UCSD-AML1 (cell line): Measurements from ENCODE around the gene FRMD4A.

Experiments used
- DNase-seq: peaks from one replicate; lab custom pipeline; 2025; ENCODE audit not compliant: unreplicated experiment; lab: John Stamatoyannopoulos, UW

Gene FRMD4A

DNA sequence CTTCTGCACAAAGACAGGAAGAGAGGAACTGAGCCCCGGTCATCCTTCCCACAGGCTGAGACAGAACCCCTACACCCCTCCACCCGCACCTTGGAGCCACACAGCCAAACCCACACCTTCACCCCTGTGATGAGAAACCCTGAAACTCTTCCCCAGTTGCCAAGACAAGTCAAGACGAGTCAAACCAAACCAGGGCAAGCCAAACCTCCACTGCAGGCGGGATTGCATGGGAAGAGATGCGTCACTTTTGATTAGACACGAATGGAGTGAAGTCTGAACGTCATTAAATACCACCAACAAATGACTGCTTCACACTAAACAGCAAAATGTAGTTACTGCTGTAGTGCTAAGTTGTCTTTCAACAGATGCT is 670.2 kb downstream of the FRMD4A start:
- no peak for DNase-seq

DNA sequence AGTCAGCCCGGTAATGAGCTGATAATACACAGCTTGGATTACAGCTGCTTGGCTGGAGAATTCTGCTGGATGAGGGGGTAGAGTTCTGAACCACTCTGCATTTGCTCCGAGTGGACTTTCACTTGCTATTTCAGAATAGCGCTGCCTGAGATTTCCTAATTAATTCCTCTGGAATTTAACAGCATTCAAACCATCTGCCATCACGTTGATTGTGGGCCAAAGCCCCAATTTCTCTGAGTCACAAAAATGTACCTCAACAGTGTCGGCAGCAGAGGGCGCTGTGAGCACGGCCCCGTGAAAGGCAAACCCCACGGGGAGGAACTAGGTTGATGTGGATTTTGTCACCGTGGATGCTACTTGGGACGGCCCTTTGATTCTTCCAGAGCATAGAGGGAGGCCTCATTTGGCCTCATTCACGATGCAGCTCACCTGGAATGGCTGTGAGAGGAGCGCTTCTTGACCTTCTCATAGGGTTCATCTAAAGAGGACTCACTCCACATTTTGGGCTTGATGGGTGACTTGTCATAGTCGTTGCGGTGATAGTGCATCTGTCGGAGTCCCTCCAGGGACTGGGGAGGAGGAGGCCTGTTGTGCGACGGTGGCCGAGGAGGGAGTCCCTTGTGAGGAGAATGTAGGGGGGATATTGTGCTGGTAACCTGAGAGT is 670.7 kb downstream of the FRMD4A start:
- peak; percentile 74 for DNase-seq

DNA sequence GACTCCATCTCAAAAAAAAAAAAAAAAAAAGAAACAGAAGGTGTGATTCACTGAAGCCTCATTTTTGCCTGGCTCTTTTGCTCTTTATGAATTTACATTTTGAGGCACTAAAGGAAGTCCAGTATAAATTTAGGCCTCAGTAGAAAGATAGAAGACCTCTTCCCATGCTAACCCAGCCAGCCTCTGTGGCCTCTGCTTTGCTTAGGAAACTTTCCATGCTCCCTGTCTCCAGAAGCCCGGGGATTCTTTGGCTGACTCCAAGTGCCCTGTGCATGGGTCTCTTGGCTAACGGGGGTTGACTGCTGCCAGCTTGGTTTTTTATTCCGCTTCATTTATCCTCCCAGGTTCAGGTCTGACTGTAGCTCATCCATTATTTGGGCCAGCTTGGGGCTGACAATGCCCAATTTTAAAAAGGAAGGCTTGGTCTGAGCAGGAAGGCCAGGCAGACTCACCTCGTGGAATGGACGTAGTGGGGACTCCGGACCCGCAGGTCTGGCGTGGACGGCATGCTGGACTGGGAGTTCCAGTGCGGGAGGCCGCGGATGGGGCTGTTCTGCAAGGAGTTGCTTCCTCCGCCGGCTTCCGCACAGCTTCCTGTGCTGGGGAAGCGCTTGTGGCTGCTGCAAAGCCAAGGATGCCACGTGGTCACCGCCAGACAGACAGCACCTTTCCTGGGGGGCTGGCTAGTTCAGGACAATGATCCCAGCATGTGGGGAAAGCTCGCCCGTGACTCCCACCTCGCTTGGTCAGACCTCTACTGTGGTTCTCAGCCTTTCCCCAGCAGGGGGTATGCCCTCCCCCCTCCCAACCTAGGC is 671.6 kb downstream of the FRMD4A start:
- DNase-seq, result peak; percentile 75

DNA sequence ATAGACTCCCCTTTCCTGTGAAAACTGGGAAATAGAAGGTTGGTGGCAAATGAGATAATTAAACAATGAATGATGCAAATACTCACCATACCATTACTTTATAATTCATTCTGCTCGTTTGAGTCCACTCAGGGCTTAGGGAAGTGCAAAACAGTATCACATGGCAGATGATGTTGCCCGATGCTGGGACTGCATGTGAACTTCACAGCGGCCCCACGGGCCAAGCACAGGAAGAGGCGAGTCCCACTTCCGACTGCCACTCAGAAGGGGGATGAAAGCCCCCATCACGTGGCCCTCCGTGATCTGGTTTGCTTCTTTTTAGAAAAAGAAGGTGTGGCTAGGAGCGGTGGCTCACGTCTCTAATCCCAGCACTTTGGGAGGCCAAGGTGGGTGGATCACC is 672.5 kb downstream of the FRMD4A start:
- peak; percentile 60 for DNase-seq

DNA sequence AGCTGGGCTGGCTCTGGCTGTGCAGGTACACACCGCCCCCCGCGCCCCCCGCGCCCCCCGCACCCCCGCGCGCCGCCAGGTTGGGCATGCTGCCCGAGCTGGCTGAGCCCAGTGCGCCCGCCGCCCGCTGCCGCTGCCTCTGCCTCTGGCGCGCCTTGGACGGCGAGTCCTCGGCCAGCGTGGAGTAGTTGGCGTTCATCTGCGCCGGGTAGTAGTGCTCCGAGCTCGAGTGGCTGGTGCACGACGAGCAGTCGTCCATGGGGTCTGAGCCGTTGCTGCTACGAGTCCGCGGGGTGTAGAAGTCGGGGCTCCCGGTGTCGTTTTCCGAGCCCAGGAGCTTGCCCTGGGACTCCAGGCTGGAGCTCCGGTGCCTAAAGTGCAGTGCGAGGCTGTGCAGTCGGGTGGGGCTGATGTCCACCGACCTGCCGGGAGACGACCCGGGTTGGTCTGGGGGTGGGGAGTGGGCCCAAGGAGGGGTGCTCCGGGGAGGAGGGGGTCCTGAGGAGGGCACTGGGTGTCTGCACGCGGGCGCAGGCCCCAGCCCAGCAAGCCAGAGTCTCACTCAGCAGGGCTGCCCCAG is 673.5 kb downstream of the FRMD4A start:
- DNase-seq, result no peak

DNA sequence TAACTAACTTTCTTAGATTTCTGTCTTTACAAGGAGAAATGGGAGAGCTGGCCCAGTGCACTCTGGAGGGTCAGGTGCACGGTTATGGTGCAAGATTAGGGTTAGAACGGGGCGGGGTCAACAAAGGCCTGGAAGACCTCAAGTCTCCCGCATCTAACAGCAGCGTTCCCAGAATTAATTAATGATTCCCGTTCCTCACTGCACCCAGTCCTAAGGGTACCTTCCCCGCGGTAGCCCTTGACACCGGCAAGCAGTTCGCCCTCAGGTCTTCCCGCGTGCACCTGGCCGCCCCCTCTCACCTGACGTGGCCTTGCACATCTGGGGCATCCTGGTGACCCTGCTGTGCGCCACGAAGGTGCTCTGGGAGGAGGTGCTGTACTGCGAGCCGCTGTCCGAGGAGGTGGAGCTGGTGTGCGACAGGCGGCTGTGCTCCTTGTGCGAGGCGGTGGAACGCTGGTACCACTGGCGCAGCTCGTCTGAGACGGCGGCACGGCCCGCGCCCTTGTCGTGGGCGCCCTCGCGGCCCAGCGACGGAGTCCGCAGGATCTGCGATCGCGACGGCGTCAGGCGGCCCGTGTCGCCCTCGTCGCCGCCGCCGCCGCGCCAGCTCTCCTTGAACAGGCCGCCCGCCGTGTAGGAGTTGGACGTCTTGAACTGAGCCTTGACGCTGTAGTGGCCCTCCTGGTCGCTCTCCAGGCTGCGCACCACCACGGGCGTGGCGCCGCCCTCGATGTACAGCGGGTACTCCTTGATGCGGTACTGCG is 674.2 kb downstream of the FRMD4A start:
- no peak for DNase-seq

DNA sequence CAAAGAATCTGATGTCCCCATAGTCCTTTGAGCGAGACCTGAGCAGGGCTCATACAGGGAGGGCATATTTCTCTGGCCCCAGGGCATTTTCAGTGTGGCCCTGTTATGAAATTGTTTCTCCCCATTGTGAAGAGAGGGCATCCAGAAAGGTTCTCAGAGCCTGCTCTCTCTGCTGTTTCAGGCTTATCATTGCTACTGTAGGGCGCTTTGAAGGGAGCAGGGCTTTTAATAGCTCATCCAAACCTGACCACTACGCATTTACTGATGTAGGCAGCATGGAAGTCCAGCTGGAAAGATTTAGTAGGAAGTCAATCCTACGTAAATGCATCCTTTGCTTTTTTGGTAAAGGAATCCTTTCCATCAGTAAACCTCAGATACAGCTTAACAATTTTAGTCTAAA is 675.9 kb downstream of the FRMD4A start:
- no peak for DNase-seq

DNA sequence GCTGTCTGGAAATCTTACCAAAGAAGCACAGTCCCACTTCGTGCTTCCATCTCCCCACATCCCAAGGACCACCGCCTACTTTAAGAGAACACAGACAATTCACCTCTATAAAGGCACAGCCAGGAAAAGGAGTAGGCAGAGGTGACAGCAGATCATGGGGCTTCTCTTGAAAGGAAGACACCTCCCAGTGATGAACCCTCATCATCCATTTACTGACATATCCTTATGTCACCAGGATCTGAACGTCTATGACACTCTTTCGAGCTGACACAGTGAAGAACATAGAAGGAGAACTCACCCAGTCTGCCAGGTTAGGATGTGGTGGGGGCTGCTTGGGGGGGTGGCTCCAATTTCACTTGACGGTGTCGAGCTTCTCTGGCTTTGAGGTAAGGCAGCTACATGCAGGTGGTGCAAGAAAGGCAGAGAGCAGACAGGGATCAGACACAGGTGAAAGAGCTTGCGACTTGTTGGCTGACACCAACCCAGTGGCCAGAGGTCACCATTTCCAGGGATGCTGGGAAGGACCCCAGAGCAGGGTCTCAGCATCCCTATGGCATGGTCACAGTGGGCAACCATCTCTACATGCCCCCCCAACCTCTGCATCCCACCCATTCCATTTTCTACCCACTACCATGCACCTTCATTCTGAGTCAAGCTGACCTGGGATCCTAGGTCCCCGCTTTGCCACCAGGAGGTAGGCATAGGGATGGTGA is 676.5 kb downstream of the FRMD4A start:
- no peak for DNase-seq

DNA sequence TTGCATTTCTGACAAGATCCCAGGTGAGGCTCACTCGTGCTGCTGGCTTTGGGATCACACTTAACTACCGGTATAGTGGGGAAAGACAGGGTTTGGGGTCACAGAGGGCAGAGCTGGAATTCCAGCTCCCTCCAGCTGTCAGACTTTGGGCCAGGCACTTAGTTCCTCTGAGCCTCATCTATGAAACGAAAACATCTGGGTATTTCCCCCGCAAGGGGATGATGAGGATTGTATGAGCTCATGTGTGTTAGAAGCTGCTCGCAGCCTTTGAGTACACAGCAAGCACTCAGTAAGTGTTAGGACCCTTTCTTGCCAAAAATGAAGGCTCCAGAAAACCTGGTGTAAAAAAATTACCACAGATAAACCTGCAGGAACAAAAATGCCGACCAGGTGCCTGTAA is 677.9 kb downstream of the FRMD4A start:
- DNase-seq, result no peak

DNA sequence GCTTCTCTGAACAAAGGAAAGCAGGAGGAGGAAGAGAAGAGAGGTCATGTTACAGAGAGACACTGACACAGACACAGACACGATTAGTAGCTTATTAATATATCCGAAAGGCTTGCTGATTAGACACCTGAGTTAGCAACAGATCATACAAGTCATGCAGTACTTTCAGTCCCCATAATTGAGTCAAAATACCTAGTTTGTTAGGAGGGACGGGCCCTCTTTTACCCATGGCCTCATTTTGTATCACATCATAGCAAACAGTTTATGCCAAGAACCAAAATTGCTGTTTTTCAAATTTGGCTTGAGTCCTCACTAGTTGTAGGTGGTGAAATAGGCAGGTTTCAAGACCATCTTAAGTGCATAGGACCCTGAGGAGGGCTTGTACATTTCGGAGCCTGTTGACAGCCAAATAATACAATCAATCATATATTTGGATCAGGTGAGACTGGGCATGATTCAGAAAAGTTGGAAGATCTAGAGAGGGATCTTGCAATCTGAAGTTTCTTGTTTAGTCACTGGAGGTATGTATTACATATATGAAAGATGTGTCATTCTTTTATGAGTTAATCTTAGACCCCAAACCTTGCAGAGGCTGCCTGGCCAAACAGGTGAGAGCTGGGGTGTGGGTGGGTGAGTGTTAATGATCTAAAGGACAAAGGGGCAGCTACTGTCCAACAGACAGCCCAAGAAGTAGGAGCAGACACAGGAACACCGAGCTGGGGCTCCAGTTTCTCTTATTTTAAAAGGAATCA is 678.6 kb downstream of the FRMD4A start:
- no peak for DNase-seq

DNA sequence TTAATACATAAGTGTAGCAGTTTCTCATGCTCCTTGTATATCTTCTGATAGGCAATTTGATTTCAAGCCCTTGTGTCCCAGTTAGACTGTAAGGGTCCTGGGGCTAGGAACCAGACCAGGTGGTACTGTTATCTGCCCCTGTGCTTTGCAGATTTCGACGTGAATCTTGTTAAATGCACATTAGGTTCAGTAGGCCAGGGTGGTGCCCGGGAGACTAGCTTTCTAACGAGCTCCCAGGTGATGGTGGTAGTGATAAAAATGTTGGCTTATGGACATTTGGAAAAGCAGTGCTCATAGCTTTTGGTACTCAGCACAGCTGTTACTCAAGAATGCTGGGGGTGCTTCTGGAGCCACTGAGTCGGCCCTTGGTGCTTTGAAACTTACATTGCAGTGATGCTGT is 679.8 kb downstream of the FRMD4A start:
- DNase-seq, result no peak

DNA sequence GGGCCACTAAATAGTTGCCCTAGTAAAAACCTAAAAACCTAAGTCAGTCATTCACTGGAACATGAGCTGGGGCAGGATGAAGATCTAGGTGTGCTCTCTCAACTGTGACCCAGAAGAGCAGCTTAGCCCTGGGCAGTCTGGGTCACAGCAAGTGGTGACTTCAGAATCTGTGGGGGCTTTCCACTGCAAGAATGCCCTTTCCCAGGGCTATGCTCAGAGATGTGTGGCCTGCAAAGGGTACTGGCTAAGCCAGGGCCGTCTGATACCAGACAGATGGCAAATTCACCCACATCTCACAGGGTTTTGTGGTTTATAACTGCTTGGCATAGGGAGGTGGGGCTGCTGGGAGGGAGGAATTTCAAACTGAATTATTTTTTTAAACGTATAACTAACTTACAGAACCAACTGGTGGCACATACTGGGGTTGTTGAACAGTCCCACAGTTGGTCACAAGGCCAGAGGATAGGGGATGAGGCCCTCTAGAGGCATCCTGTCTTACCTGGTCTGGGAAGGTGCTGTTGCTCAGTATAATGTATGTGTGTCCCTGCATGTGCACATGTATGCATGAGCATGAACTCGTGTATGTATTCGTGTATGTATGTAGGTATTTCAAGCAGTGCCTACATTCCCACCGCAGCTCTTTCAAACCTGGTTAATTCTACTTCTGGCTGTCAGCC is 680.7 kb downstream of the FRMD4A start:
- DNase-seq, result no peak

DNA sequence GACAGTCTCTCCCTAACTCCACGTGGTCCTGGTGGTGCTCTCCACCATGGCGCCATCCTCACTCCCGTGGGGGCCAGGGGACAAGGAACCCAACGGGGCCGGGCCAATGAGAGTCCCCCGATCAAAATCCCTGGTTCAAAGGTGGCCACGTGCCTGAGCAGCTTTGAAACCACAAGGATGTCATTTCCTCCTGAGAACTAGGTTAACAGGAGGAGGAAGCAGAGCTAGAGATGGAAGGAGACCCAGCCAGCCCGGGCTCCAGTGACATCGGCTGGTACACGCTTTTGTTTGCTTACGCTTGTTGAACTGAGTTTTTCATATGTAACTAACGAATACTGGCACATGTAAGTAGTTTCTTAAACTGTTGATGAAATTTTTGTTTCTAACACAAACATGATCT is 682.3 kb downstream of the FRMD4A start:
- DNase-seq, result no peak

DNA sequence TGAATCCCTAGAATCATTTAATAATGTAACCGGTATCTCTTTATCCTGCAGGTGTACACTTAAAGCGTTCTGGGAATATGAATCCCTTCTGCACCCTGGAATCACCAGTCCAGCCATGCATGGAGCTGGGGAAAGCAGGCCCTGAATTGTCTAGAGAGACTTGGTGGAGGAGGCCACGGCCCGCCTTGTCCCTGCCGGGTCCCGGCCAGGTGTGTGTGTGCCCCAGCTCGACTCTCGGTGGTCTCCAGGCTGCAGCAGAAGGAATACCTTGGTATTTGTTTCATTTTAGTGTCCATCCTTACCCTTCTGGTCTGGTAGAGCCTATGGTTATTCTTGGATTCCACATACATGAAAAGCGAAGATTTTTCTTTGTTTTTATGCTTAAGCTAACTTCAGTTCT is 685.9 kb downstream of the FRMD4A start:
- DNase-seq, result no peak

DNA sequence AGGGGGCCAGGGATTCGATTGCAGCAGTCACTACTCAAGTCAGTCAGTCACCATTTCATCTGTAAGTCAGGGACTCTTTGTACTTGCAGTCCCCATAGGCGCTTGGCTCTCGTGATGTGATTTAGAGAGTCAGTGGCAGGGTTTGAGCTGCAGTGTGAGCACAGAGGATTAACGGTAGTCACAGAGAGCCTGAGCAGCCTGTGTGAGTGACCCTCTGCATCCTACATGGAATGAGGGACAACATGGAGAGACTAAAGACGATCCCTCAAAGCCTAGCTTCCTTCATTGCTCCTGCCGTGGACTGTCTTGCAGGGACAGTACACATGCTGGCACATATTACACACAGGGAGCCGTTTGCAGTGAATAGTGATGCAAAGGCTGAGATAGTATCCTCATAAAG is 687.7 kb downstream of the FRMD4A start:
- DNase-seq, result no peak

DNA sequence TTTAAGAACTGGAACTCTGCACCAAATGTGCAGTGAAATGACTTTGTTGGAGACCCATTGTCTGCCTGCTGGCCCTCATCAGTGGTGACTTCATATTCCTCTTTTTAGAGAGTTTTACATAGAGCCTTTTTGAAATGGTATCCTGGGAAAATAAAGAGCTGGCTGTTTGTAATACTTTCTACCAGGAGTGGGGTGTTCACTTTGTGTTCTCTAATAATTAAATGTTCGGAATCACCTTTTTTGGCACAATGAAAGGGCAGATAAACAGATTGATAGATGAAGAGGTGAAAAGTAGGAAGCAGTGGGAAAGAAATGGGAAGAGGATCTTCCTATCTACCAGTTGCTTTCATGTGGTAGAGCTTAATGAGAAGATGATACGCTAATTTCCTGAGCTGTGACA is 688.4 kb downstream of the FRMD4A start:
- no peak for DNase-seq

DNA sequence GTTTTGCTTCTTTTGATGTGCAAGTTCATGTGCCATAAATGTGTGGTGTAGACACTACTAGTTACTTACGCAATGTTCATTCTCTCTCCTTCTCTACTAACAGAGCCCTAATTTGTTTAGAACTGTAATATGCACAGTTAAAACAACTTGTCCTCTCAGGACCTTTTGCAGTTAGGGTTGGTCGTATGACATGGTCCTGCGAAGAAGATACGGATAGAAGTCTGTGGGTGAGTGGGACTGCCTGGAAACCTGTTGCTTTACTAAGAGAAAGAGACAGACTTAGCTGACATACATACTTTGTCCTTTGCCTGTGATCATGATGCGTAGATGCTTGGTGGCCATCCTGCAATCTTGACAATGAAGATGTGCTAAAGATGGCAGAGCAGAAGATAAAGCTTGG is 692.8 kb downstream of the FRMD4A start:
- DNase-seq, result no peak

DNA sequence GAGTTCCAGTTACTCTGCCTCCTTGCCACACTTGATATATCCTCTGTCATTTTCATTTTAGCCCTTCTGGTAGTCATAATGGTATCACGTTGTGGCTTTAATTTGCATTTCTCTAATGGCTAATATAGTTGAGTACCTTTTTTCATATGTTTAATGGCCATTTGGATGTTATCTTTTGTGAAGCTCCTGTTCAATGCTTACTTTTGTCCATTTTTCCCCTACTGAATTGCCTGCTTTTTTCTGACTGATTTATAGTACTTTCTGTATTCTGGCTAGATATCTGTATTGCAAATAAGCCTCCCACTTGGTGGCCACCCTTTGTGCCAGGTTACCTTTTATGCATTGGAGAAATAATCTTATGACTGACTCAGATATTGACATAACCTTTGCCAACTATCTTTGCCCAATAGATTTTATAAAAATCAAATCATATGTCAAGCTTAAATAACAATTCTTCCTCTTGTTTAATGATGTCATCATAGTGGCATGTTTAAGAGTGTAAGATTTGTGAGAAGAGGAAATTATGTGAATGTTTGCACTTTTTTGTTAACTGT is 693.3 kb downstream of the FRMD4A start:
- DNase-seq, result no peak

DNA sequence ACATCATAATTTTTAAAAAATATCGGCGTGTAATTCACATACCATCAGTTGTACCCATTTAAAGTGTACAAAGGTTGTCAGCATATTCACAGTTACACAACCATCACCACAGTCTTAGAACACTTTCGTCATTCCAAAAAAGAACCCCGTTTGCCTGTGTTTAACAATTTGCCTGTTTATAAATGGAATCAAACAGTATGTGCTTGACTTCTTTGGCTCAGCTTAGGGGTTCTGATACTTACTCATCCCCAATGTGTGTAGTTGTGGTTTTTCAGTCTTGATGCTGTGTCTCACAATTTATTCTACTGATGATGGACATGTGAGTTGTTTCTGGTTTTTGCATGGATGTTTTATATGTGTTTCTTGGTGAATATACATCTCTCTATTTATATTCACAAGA is 693.9 kb downstream of the FRMD4A start:
- no peak for DNase-seq

DNA sequence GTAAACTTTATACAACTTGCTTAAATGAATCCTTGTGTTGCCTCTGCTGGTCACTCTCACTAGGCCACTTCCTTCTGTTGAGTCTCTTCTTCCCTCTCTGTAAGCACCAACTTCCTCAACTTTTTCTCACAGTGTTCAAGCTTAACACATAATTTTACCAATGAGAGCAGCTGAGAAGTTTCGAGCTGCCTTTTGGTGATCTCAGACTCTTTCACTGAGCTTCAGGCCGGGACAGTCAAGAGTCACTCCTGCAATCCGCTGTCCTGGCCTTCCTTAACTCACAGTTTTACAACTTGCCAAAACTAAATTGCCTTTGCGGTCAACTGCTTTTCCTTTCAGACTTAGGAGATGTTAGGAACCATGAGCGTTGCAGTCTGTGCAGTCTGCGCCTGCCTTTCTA is 696.5 kb downstream of the FRMD4A start:
- DNase-seq, result no peak
